Bronchial epithelial cell (primary cell): Measurements from ENCODE around the gene STRBP. TPM values are rescaled to one million over a fixed set of nuclear protein-coding genes. Genes with fewer than 3 reads are reported as not detected.

Experiments
- DNase-seq: peaks from one replicate; pipeline ENCODE4 v3.0.0-alpha.2; 2010; ENCODE audit warnings: low read depth
- FAIRE-seq: peaks from 2 replicates; lab custom pipeline; 2011; peaks lifted over from hg19 to GRCh38; lab: Jason Lieb, UNC
- H3K27me3 ChIP-seq: 2 replicates; pipeline ENCODE4 v1.5.1; 2011; ENCODE audit warnings: low read length; ENCODE audit not compliant: control insufficient read depth, insufficient read depth
- H3K36me3 ChIP-seq: 2 replicates; pipeline ENCODE4 v1.5.1; 2011; ENCODE audit warnings: low read length; ENCODE audit not compliant: control insufficient read depth, insufficient read depth
- H3K4me3 ChIP-seq: 2 replicates; pipeline ENCODE4 v1.5.1; 2011; ENCODE audit warnings: mild to moderate bottlenecking, low read depth, low read length, control low read depth
- CTCF ChIP-seq: IDR thresholded peaks from 2 replicates; pipeline ENCODE4 v1.5.1; 2011; ENCODE audit warnings: mild to moderate bottlenecking, moderate library complexity, low read length, control low read depth, inconsistent platforms; ENCODE audit not compliant: insufficient read depth, severe bottlenecking
- total RNA-seq: library from RNA; depleted of rRNA; stranded (reverse); fragments of >200 nt; gene quantifications from 2 replicates; pipeline ENCODE4 v1.2.1, GENCODE V29; 2014

Gene STRBP
- total RNA-seq, 1 donor from 2014 or later = 15.0 TPM

GRCh38 chr9:123246534-123246933 is 21.9 kb downstream of the STRBP start:
- Histone ChIP-seq H3K36me3 (no peaks in the 10 kb centered on the region), H3K27me3 (no peaks in the 10 kb centered on the region), H3K4me3 (no peak overlapping the region)
- DNase-seq (no peak), FAIRE-seq (no peak)
- no peak for TF ChIP-seq CTCF

GRCh38 chr9:123239726-123240125 is 28.7 kb downstream of the STRBP start:
- peak; percentile 43 for DNase-seq

GRCh38 chr9:123238365-123238764 is 30.0 kb downstream of the STRBP start:
- DNase-seq (no peak), FAIRE-seq (no peak)
- TF ChIP-seq CTCF = no peak
- Histone ChIP-seq H3K36me3 (no peaks in the 10 kb centered on the region), H3K27me3 (no peaks in the 10 kb centered on the region), H3K4me3 (no peak overlapping the region)

More at GRCh38 chr9:123239726-123240125, 28.7 kb downstream of the STRBP start:
- H3K36me3 ChIP-seq = no peaks in the 10 kb centered on the region
- no peak for TF ChIP-seq CTCF
- H3K4me3 ChIP-seq = no peak overlapping the region
- FAIRE-seq = no peak
- no peaks in the 10 kb centered on the region for H3K27me3 ChIP-seq

GRCh38 chr9:123237220-123237619 is 31.2 kb downstream of the STRBP start:
- DNase-seq = no peak
- Histone ChIP-seq H3K27me3 (no peaks in the 10 kb centered on the region), H3K36me3 (no peaks in the 10 kb centered on the region), H3K4me3 (no peak overlapping the region)
- no peak for FAIRE-seq
- TF ChIP-seq CTCF = no peak

- H3K4me3 ChIP-seq = no peak overlapping the region
- no peak for TF ChIP-seq CTCF
- FAIRE-seq = no peak
- no peak for DNase-seq
- no peaks in the 10 kb centered on the region for H3K27me3 ChIP-seq
- H3K36me3 ChIP-seq = no peaks in the 10 kb centered on the region
Observed at GRCh38 chr9:123235448-123235847, 32.9 kb downstream of the STRBP start.

GRCh38 chr9:123234853-123235252 is 33.5 kb downstream of the STRBP start:
- Histone ChIP-seq H3K27me3 (no peaks in the 10 kb centered on the region), H3K36me3 (no peaks in the 10 kb centered on the region)
- no peak for DNase-seq

More at GRCh38 chr9:123234853-123235252, 33.5 kb downstream of the STRBP start:
- no peak overlapping the region for H3K4me3 ChIP-seq
- no peak for FAIRE-seq
- TF ChIP-seq CTCF = no peak
